Endothelial cell of umbilical vein (primary cell): ENCODE data around the gene MUL1. TPM values are rescaled to one million over a fixed set of nuclear protein-coding genes. Genes with fewer than 3 reads are reported as not detected.

ENCODE experiments used
- BruUV-seq: library from RNA; stranded (reverse); fragments of 400-500 nt; replicated peaks from 2 replicates; lab custom pipeline; 2021; lab: Mats Ljungman, UMichigan
- CTCF ChIA-PET: fragments of 300-600, 350-600 bp; sonication (Branson Sonifier 250); formaldehyde crosslinking; loops from one replicate; lab custom pipeline; 2021; ENCODE audit warnings: antibody characterized with exemption, inconsistent platforms; lab: Charles Lee
- POLR2A ChIA-PET: fragments of 300-600, 350-600 bp; sonication (Branson Sonifier 250); formaldehyde crosslinking; loops from one replicate; lab custom pipeline; 2021; ENCODE audit warnings: antibody characterized with exemption, inconsistent platforms; lab: Charles Lee
- DNase-seq: peaks from one replicate; pipeline ENCODE4 v3.0.0-alpha.2; 2011; ENCODE audit warnings: low read depth, low spot score
- FAIRE-seq: peaks from 2 replicates; lab custom pipeline; 2011; peaks lifted over from hg19 to GRCh38; lab: Jason Lieb, UNC
- H2AFZ ChIP-seq: 2 replicates; pipeline ENCODE4 v1.6.0; 2012; ENCODE audit warnings: low read depth, low read length, control low read depth, inconsistent platforms
- H3K27ac ChIP-seq: 2 replicates; pipeline ENCODE4 v1.5.1; 2011; ENCODE audit warnings: low read depth, mild to moderate bottlenecking, control low read depth, low read length, moderate library complexity; ENCODE audit not compliant: insufficient read depth
- H3K27me3 ChIP-seq, 2 experiments: 2 replicates each; pipeline versions ENCODE4 v1.6.0 to v1.6.1; 2011; ENCODE audit warnings: low read length in 2 of 2, mixed read lengths in 1 of 2; ENCODE audit not compliant: control insufficient read depth in 2 of 2, insufficient read depth in 2 of 2
- H3K36me3 ChIP-seq, 2 experiments: 2 replicates in 1 of 2; 3 replicates in 1 of 2; pipeline ENCODE4 v1.5.1; 2011; ENCODE audit warnings: low read length in 2 of 2, mild to moderate bottlenecking in 1 of 2, moderate library complexity in 1 of 2; ENCODE audit not compliant: control insufficient read depth in 2 of 2, insufficient read depth in 2 of 2; ENCODE audit errors: extremely low read depth in 1 of 2
- H3K4me1 ChIP-seq: 3 replicates; pipeline ENCODE4 v1.5.1; 2011; ENCODE audit warnings: mild to moderate bottlenecking, low read length; ENCODE audit not compliant: control insufficient read depth, insufficient read depth; ENCODE audit errors: extremely low read depth
- H3K4me2 ChIP-seq: 2 replicates; pipeline ENCODE4 v1.6.1; 2011; ENCODE audit warnings: low read length, control low read depth, mixed read lengths; ENCODE audit not compliant: insufficient read depth
- H3K4me3 ChIP-seq, 3 experiments: fragments of 200-600 bp in 1 of 3; sonication (generic), shearing (Covaris generic) in 1 of 3; replicated peaks in 1 of 3; 2 replicates each; pipeline ENCODE4 v1.5.1; 2011 to 2016; ENCODE audit warnings: control low read depth in 3 of 3, low read length in 3 of 3, mild to moderate bottlenecking in 2 of 3, inconsistent platforms in 1 of 3, low read depth in 1 of 3, moderate library complexity in 1 of 3; ENCODE audit not compliant: insufficient read depth in 1 of 3
- H3K79me2 ChIP-seq: 2 replicates; pipeline ENCODE4 v1.6.0; 2012; ENCODE audit warnings: low read length, inconsistent platforms; ENCODE audit not compliant: control insufficient read depth, insufficient read depth
- H3K9ac ChIP-seq: replicated peaks from 2 replicates; pipeline ENCODE3; 2011; ENCODE audit warnings: low read length, control low read depth; ENCODE audit not compliant: insufficient read depth; ENCODE audit errors: extremely low read depth
- H3K9me1 ChIP-seq: replicated peaks from 3 replicates; pipeline ENCODE4 v1.6.0; 2011; ENCODE audit warnings: mild to moderate bottlenecking, low read length; ENCODE audit not compliant: control insufficient read depth, insufficient read depth; ENCODE audit errors: extremely low read depth
- H3K9me3 ChIP-seq: replicated peaks from 2 replicates; pipeline ENCODE4 v1.5.1; 2012; ENCODE audit warnings: low read length, inconsistent platforms; ENCODE audit not compliant: control insufficient read depth, insufficient read depth
- H4K20me1 ChIP-seq: replicated peaks from 2 replicates; pipeline ENCODE3; 2011; ENCODE audit warnings: mild to moderate bottlenecking, low read length; ENCODE audit not compliant: control insufficient read depth, insufficient read depth; ENCODE audit errors: extremely low read depth
- EZH2 ChIP-seq: IDR thresholded peaks from 2 replicates; pipeline ENCODE4 v1.6.1; 2012; ENCODE audit warnings: borderline replicate concordance, low read depth, mild to moderate bottlenecking, moderate library complexity, low read length, inconsistent platforms; ENCODE audit not compliant: severe bottlenecking
- FOS ChIP-seq: IDR thresholded peaks from 2 replicates; pipeline ENCODE4 v1.6.1; 2011; ENCODE audit warnings: mild to moderate bottlenecking, low read length, moderate library complexity, borderline replicate concordance; ENCODE audit not compliant: insufficient read depth
- GATA2 ChIP-seq: IDR thresholded peaks from 2 replicates; pipeline ENCODE4 v1.7.0; 2011; ENCODE audit warnings: low read depth, mild to moderate bottlenecking, moderate library complexity, mixed read lengths, low read length; ENCODE audit not compliant: insufficient read length, insufficient read depth
- JUN ChIP-seq: IDR thresholded peaks from 2 replicates; pipeline ENCODE4 v1.6.1; 2011; ENCODE audit warnings: borderline replicate concordance, low read depth; ENCODE audit not compliant: insufficient read length, insufficient read depth
- MYC ChIP-seq: IDR thresholded peaks from one replicate; pipeline ENCODE4 v1.6.1; 2011; ENCODE audit warnings: mild to moderate bottlenecking, low read depth, low read length
- POLR2A ChIP-seq: IDR thresholded peaks from 2 replicates; pipeline ENCODE4 v1.6.1; 2012; ENCODE audit warnings: low read depth, mild to moderate bottlenecking, control low read depth, low read length
- POLR2AphosphoS5 ChIP-seq: IDR thresholded peaks from 2 replicates; pipeline ENCODE4 v1.6.1; 2012; ENCODE audit warnings: low read depth, mild to moderate bottlenecking, control low read depth, low read length, moderate library complexity; ENCODE audit not compliant: insufficient read depth
- dilution Hi-C: fragments of 300-500 bp; cut with MboI; formaldehyde crosslinking; loops from one replicate; pipeline ENCODE4 v1.15.0; 2019; ENCODE audit warnings: low sequenced_read_pairs; ENCODE audit not compliant: extremely low pct_ligation_motif_present
- intact Hi-C: fragments of 100-400 bp; cut with micrococcal nuclease; formaldehyde crosslinking; loops from one replicate; pipeline ENCODE4 v1.10.0; 2022
- polyA plus RNA-seq, 4 experiments: library from polyadenylated mRNA; depleted of rRNA in 3 of 4; stranded (reverse) in 3 of 4; unstranded in 1 of 4; fragments of >200 nt; gene quantifications; 2 replicates each; pipeline versions ENCODE4 v1.2.1 to v1.2.3, GENCODE V29; 2011 to 2012; ENCODE audit warnings: missing spikeins in 1 of 4
- total RNA-seq: library from RNA; stranded (reverse); gene quantifications from 2 replicates; pipeline ENCODE4 v1.2.3, GENCODE V29; 2021
- TF ChIP-seq, protein P1 (sequence below), 2 donors: IDR thresholded peaks; 1 replicate in 1 of 2; 2 replicates in 1 of 2; pipeline ENCODE4 v1.5.1; 2011; ENCODE audit warnings: low read length in 2 of 2, mild to moderate bottlenecking in 2 of 2, moderate library complexity in 2 of 2, control low read depth in 1 of 2, inconsistent platforms in 1 of 2, low read depth in 1 of 2; ENCODE audit not compliant: insufficient read depth in 1 of 2; ENCODE audit errors: extremely low read depth in 1 of 2
- TF ChIP-seq, protein P2 (sequence below): IDR thresholded peaks from 2 replicates; pipeline ENCODE4 v1.6.1; 2011; ENCODE audit not compliant: insufficient read depth, insufficient read length

Gene MUL1
- total and polyA plus RNA-seq, 2 donors (not counting 3 experiments of a cell fraction or from before 2014, with no cell fraction given), result 28.3 to 29.5 TPM

DNA sequence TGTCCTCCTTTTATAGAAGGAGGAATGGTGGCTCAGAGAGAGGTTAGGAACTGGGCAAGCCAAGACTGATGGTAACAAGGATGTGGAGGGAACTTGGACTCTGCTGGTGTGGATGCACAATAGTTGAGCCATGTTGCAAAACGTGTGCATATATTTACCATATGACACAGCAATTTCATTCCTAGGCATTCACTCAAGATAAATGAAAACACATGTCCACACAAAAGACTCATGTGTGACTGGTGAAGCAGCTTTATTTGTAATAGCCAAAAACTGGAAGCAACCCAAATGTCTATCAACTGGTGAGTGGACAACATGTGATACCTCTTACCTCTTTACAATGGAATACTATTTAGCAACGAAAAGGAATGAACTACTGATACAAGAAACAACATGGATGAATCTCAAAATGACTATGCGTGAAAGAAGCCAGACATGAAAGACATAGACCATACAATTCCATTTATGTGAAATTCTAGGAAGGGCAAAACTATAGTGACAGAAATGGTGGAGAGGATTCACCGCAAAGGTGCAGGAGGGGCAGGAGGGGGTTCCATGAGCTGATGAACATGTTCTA is 58.1 kb downstream of the MUL1 start:
- Histone ChIP-seq H3K4me2 (no peak overlapping the region), H3K9me3 (no peaks in the 10 kb centered on the region), H3K36me3 (no peaks in the 10 kb centered on the region), H4K20me1 (no peaks in the 10 kb centered on the region), H3K9ac (no peak overlapping the region), H3K9me1 (no peaks in the 10 kb centered on the region), H3K27ac (no peak overlapping the region), H3K4me3 (no peak overlapping the region), H3K79me2 (no peaks in the 10 kb centered on the region), H3K4me1 (no peaks in the 10 kb centered on the region), H3K27me3 (no peaks in the 10 kb centered on the region), H2AFZ (no peak overlapping the region)
- no peak for TF ChIP-seq MYC
- no peak for TF ChIP-seq FOS
- TF ChIP-seq, protein P1, sequence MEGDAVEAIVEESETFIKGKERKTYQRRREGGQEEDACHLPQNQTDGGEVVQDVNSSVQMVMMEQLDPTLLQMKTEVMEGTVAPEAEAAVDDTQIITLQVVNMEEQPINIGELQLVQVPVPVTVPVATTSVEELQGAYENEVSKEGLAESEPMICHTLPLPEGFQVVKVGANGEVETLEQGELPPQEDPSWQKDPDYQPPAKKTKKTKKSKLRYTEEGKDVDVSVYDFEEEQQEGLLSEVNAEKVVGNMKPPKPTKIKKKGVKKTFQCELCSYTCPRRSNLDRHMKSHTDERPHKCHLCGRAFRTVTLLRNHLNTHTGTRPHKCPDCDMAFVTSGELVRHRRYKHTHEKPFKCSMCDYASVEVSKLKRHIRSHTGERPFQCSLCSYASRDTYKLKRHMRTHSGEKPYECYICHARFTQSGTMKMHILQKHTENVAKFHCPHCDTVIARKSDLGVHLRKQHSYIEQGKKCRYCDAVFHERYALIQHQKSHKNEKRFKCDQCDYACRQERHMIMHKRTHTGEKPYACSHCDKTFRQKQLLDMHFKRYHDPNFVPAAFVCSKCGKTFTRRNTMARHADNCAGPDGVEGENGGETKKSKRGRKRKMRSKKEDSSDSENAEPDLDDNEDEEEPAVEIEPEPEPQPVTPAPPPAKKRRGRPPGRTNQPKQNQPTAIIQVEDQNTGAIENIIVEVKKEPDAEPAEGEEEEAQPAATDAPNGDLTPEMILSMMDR (IDR thresholded peaks at IDR 0.05; ENCODE audit: extremely low read depth in 1 of 2, insufficient read depth in 1 of 2, low read depth in 1 of 2, low read length in 2 of 2), result no peak
- no peak for TF ChIP-seq POLR2A
- no peak for TF ChIP-seq GATA2
- TF ChIP-seq EZH2, result no peak
- TF ChIP-seq, protein P2, sequence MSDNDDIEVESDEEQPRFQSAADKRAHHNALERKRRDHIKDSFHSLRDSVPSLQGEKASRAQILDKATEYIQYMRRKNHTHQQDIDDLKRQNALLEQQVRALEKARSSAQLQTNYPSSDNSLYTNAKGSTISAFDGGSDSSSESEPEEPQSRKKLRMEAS, result no peak
- no peak for TF ChIP-seq JUN
- TF ChIP-seq POLR2AphosphoS5, result no peak
- ChIA-PET CTCF (no interaction called here), POLR2A (no interaction called here)
- no TSS peak for BruUV-seq
- intact Hi-C loops (no loop called here), dilution Hi-C loops (no loop called here)
- DNase-seq (no peak), FAIRE-seq (no peak)

Other genes with a start within 250 kb of the MUL1 start
- not detected in 2 replicates for gene VWA5B1, start 217.3 kb downstream of the MUL1 start, total RNA-seq
- gene VWA5B1, start 217.3 kb downstream of the MUL1 start, polyA plus RNA-seq, result not detected in 2 replicates
- 11.9 and 18.3 TPM in 2 replicates for gene CAMK2N1, start 21.9 kb downstream of the MUL1 start, total RNA-seq
- gene CAMK2N1, start 21.9 kb downstream of the MUL1 start, polyA plus RNA-seq, result 3.1 and 3.3 TPM in 2 replicates
- gene FAM43B, start 44.4 kb upstream of the MUL1 start, total RNA-seq, result not detected in 2 replicates
- gene FAM43B, start 44.4 kb upstream of the MUL1 start, polyA plus RNA-seq, result not detected in 2 replicates
- 0.35 TPM in 1 of 2 replicates, not detected in the other for gene CDA, start 80.9 kb upstream of the MUL1 start, total RNA-seq
- gene CDA, start 80.9 kb upstream of the MUL1 start, polyA plus RNA-seq, result 1.2 and 1.9 TPM in 2 replicates
- 25.6 and 27.3 TPM in 2 replicates for gene PINK1, start 125.3 kb upstream of the MUL1 start, total RNA-seq
- gene PINK1, start 125.3 kb upstream of the MUL1 start, polyA plus RNA-seq, result 27.2 and 27.9 TPM in 2 replicates
- 293 and 319 TPM in 2 replicates for gene DDOST, start 153.2 kb upstream of the MUL1 start, total RNA-seq
- gene DDOST, start 153.2 kb upstream of the MUL1 start, polyA plus RNA-seq, result 487 and 533 TPM in 2 replicates
- gene KIF17, start 209.9 kb upstream of the MUL1 start, total RNA-seq, result 0.72 and 1.5 TPM in 2 replicates
- 1.1 and 1.3 TPM in 2 replicates for gene KIF17, start 209.9 kb upstream of the MUL1 start, polyA plus RNA-seq
- gene SH2D5, start 224.6 kb upstream of the MUL1 start, total RNA-seq, result 1.0 and 2.4 TPM in 2 replicates
- gene SH2D5, start 224.6 kb upstream of the MUL1 start, polyA plus RNA-seq, result 0.18 and 0.23 TPM in 2 replicates